CD4-positive, CD25-positive, alpha-beta regulatory T cell (primary cell): ENCODE results near the gene TRIM46. TPM values are rescaled to one million over a fixed set of nuclear protein-coding genes. Genes with fewer than 3 reads are reported as not detected.
"Not testable (repeated sequence)": the region's sequence is repeated elsewhere in the genome, so short reads cannot be mapped to it uniquely, and the experiment has no call there.

Experiments
- ATAC-seq, 2 donors: fragments of 150-1000 bp; cut with Tn5 transposase; one replicate each; pipeline ENCODE4 v1.10.0; 2021; ENCODE audit warnings: low read depth in 2 of 2, moderate number of reproducible peaks in 2 of 2, moderate library complexity in 1 of 2
- DNase-seq, 3 donors: peaks; one replicate each; pipeline versions ENCODE4 v3.0.0 to v3.0.0-alpha.2; 2012 to 2022; ENCODE audit warnings: mixed read lengths in 1 of 3
- H3K27ac ChIP-seq: one replicate; pipeline ENCODE4 v1.7.0; 2013; ENCODE audit warnings: mild to moderate bottlenecking, low read length; ENCODE audit not compliant: insufficient read depth, poor library complexity, severe bottlenecking
- H3K27me3 ChIP-seq: one replicate; pipeline ENCODE4 v1.7.0; 2013; ENCODE audit warnings: low read length; ENCODE audit not compliant: control insufficient read depth, insufficient read depth
- H3K36me3 ChIP-seq: one replicate; pipeline ENCODE4 v1.7.0; 2013; ENCODE audit warnings: mild to moderate bottlenecking, low read length, moderate library complexity; ENCODE audit not compliant: control insufficient read depth, insufficient read depth
- H3K4me1 ChIP-seq: 2 replicates; pipeline ENCODE4 v1.7.0; 2013; ENCODE audit warnings: mild to moderate bottlenecking, low read length; ENCODE audit not compliant: insufficient read depth, control insufficient read depth, poor library complexity, severe bottlenecking
- H3K4me3 ChIP-seq: one replicate; pipeline ENCODE4 v1.7.0; 2013; ENCODE audit warnings: low read depth, mild to moderate bottlenecking, low read length, moderate library complexity
- H3K9me3 ChIP-seq, 2 experiments: 1 replicate in 1 of 2; 2 replicates in 1 of 2; pipeline ENCODE4 v1.7.0; 2013; ENCODE audit warnings: low read length in 2 of 2, mild to moderate bottlenecking in 1 of 2, moderate library complexity in 1 of 2; ENCODE audit not compliant: control insufficient read depth in 2 of 2
- H3K27ac Mint-ChIP-seq, 3 donors: one replicate each; pipeline ENCODE4 v1.8.0; 2020 to 2022; ENCODE audit warnings: mild to moderate bottlenecking in 3 of 3, mixed read lengths in 3 of 3, moderate library complexity in 2 of 3
- H3K27me3 Mint-ChIP-seq: one replicate; pipeline ENCODE4 v1.8.0; 2022; ENCODE audit warnings: mild to moderate bottlenecking, mixed read lengths
- H3K36me3 Mint-ChIP-seq: one replicate; pipeline ENCODE4 v1.8.0; 2020; ENCODE audit warnings: mixed read lengths
- H3K4me1 Mint-ChIP-seq, 4 donors: one replicate each; pipeline ENCODE4 v1.8.0; 2020 to 2022; ENCODE audit warnings: mixed read lengths in 4 of 4, mild to moderate bottlenecking in 1 of 4
- H3K4me3 Mint-ChIP-seq, 4 donors: one replicate each; pipeline ENCODE4 v1.8.0; 2020 to 2022; ENCODE audit warnings: mild to moderate bottlenecking in 4 of 4, mixed read lengths in 4 of 4, moderate library complexity in 3 of 4
- H3K9me3 Mint-ChIP-seq, 7 donors: one replicate each; pipeline ENCODE4 v1.8.0; 2020 to 2022; ENCODE audit warnings: mixed read lengths in 7 of 7, mild to moderate bottlenecking in 3 of 7, moderate library complexity in 2 of 7
- polyA plus RNA-seq, 4 donors: library from polyadenylated mRNA; unstranded; fragments of 300-500 nt; fragmentation: Illumina TruSeq; gene quantifications; one replicate each; pipeline ENCODE4 v1.2.3, GENCODE V29; 2021
- total RNA-seq: library from RNA; stranded (reverse); gene quantifications from one replicate; pipeline ENCODE4 v1.2.3, GENCODE V29; 2022

The TRIM46 gene
- total and polyA plus RNA-seq, 5 donors from 2014 or later, result 0.44 to 6.1 (median 1.1) TPM

- Histone ChIP-seq H3K36me3 (no peaks in the 10 kb centered on the region), H3K9me3 (no peaks in the 10 kb centered on the region), H3K27me3 (no peaks in the 10 kb centered on the region), H3K27ac (no peak overlapping the region), H3K4me3 (no peak overlapping the region), H3K4me1 (peaks cover 4% of the 10 kb centered on the region)
- Mint-ChIP-seq H3K4me1 (peaks cover 0 to 11% (median 8%) of the 10 kb centered on the region in 4 donors), H3K4me3 (peak overlapping the region in 1 of 4 donors; percentile 58), H3K36me3 (peaks cover 10% of the 10 kb centered on the region), H3K27me3 (no peaks in the 10 kb centered on the region), H3K27ac (peak overlapping the region in 1 of 3 donors; percentile 20), H3K9me3 (no peaks in the 10 kb centered on the region)
- ATAC-seq, result no peak
- DNase-seq, result no peak
These were observed 13.8 kb downstream of the TRIM46 start for GRCh38 chr1:155187456-155187891.

- Mint-ChIP-seq H3K27ac (peak overlapping the region; percentile 80 to 96 (median 82)), H3K4me3 (peak overlapping the region in 2 of 4 donors; percentile 41 to 74), H3K27me3 (no peaks in the 10 kb centered on the region), H3K9me3 (no peaks in the 10 kb centered on the region), H3K4me1 (peaks cover 0 to 17% (median 11%) of the 10 kb centered on the region in 4 donors), H3K36me3 (peaks cover 8% of the 10 kb centered on the region)
- H3K4me3 ChIP-seq, result no peak overlapping the region
- peaks cover 11% of the 10 kb centered on the region for H3K4me1 ChIP-seq
- ATAC-seq, result no peak
- DNase-seq, result no peak
- H3K9me3 ChIP-seq, result no peaks in the 10 kb centered on the region
- H3K36me3 ChIP-seq, result no peaks in the 10 kb centered on the region
- no peaks in the 10 kb centered on the region for H3K27me3 ChIP-seq
- H3K27ac ChIP-seq, result no peak overlapping the region
These were observed 14.6 kb downstream of the TRIM46 start for GRCh38 chr1:155188268-155188667.

- not testable (repeated sequence) for H3K27ac Mint-ChIP-seq, H3K27ac ChIP-seq, H3K36me3 ChIP-seq, H3K4me3 Mint-ChIP-seq, DNase-seq, H3K36me3 Mint-ChIP-seq, ATAC-seq, H3K4me3 ChIP-seq, H3K27me3 Mint-ChIP-seq, H3K9me3 ChIP-seq, H3K27me3 ChIP-seq, H3K9me3 Mint-ChIP-seq
- H3K4me1 Mint-ChIP-seq, result peaks cover 0 to 32% (median 21%) of the 10 kb centered on the region in 4 donors
- H3K4me1 ChIP-seq, result peaks cover 28% of the 10 kb centered on the region
These were observed 16.3 kb downstream of the TRIM46 start for GRCh38 chr1:155189926-155190325.

- ATAC-seq (no peak), DNase-seq (peak in 1 of 3 donors; percentile 23)
- no peak overlapping the region for H3K4me3 ChIP-seq
- peak overlapping the region in 2 of 3 donors; percentile 48 to 92 for H3K27ac Mint-ChIP-seq
- peaks cover 0 to 2% (median 0%) of the 10 kb centered on the region in 7 donors for H3K9me3 Mint-ChIP-seq
- no peak overlapping the region for H3K27ac ChIP-seq
- no peaks in the 10 kb centered on the region for H3K36me3 ChIP-seq
- H3K36me3 Mint-ChIP-seq, result peaks cover 5% of the 10 kb centered on the region
- no peaks in the 10 kb centered on the region for H3K27me3 ChIP-seq
- H3K4me3 Mint-ChIP-seq, result peak overlapping the region in 3 of 4 donors; percentile 13 to 77 (median 71)
- H3K9me3 ChIP-seq, result no peaks in the 10 kb centered on the region
- peaks cover 33% of the 10 kb centered on the region for H3K4me1 ChIP-seq
- H3K4me1 Mint-ChIP-seq, result peaks cover 0 to 37% (median 25%) of the 10 kb centered on the region in 4 donors
- no peaks in the 10 kb centered on the region for H3K27me3 Mint-ChIP-seq
These were observed 18.3 kb downstream of the TRIM46 start for GRCh38 chr1:155191904-155192303.

GRCh38 chr1:155192346-155193274 is 19.0 kb downstream of the TRIM46 start:
- H3K27ac ChIP-seq, result peak overlapping the region; percentile 80
- peaks cover 0 to 39% (median 25%) of the 10 kb centered on the region in 4 donors for H3K4me1 Mint-ChIP-seq
- ATAC-seq, result no peak
- H3K4me3 ChIP-seq, result peak overlapping the region; percentile 62
- peaks cover 5% of the 10 kb centered on the region for H3K36me3 Mint-ChIP-seq
- H3K9me3 ChIP-seq, result no peaks in the 10 kb centered on the region
- H3K27me3 ChIP-seq, result no peaks in the 10 kb centered on the region
- H3K27ac Mint-ChIP-seq, result peak overlapping the region; percentile 73 to 98 (median 92)
- H3K4me1 ChIP-seq, result peaks cover 33% of the 10 kb centered on the region
- no peaks in the 10 kb centered on the region for H3K27me3 Mint-ChIP-seq
- peaks cover 0 to 2% (median 0%) of the 10 kb centered on the region in 7 donors for H3K9me3 Mint-ChIP-seq
- peak; percentile 22 to 71 (median 23) for DNase-seq
- H3K4me3 Mint-ChIP-seq, result peak overlapping the region; percentile 88 to 99 (median 92)
- no peaks in the 10 kb centered on the region for H3K36me3 ChIP-seq

GRCh38 chr1:155193275-155193990 is 19.8 kb downstream of the TRIM46 start:
- Histone ChIP-seq H3K4me1 (peaks cover 33% of the 10 kb centered on the region), H3K27me3 (no peaks in the 10 kb centered on the region), H3K36me3 (no peaks in the 10 kb centered on the region), H3K9me3 (no peaks in the 10 kb centered on the region), H3K27ac (peak overlapping the region; percentile 80), H3K4me3 (peak overlapping the region; percentile 62)
- Mint-ChIP-seq H3K36me3 (no peaks in the 10 kb centered on the region), H3K9me3 (peaks cover 0 to 2% (median 0%) of the 10 kb centered on the region in 7 donors), H3K27ac (peak overlapping the region; percentile 97 to 98 (median 98)), H3K4me1 (peaks cover 0 to 35% (median 21%) of the 10 kb centered on the region in 4 donors), H3K4me3 (peak overlapping the region; percentile 88 to 99 (median 92)), H3K27me3 (no peaks in the 10 kb centered on the region)
- DNase-seq, result peak; percentile 59 to 83 (median 65)
- peak; percentile 22 to 39 for ATAC-seq

GRCh38 chr1:155193991-155194240 is 20.3 kb downstream of the TRIM46 start:
- H3K9me3 Mint-ChIP-seq, H3K27me3 Mint-ChIP-seq, H3K27me3 ChIP-seq, H3K9me3 ChIP-seq, H3K36me3 Mint-ChIP-seq, DNase-seq, H3K36me3 ChIP-seq, ATAC-seq: not testable (repeated sequence)
- Mint-ChIP-seq H3K4me3 (peak overlapping the region; percentile 88 to 99 (median 92)), H3K4me1 (peaks cover 0 to 35% (median 21%) of the 10 kb centered on the region in 4 donors), H3K27ac (peak overlapping the region; percentile 97 to 98 (median 98))
- Histone ChIP-seq H3K4me1 (peaks cover 33% of the 10 kb centered on the region), H3K4me3 (peak overlapping the region; percentile 62), H3K27ac (peak overlapping the region; percentile 80)
